Measurements from ENCODE around the gene CTDP1. TPM values are rescaled to one million over a fixed set of nuclear protein-coding genes. Genes with fewer than 3 reads are reported as not detected.

Gene CTDP1
- polyA plus RNA-seq, 4 donors = 12.4 to 20.1 (median 16.1) TPM

GRCh38 chr18:79683626-79684282 is 4.2 kb downstream of the CTDP1 start:
- FAIRE-seq (no peak), DNase-seq (no peak)
- Histone ChIP-seq H3K4me3 (ENCODE audit: low read depth in 1 of 3, low read length in 3 of 3) (no peak overlapping the region), H3K27ac (ENCODE audit: low read depth in 1 of 3, low read length in 2 of 3) (no peak overlapping the region), H3K36me3 (ENCODE audit: control insufficient read depth in 3 of 3, insufficient read depth in 2 of 3, low read depth in 1 of 3, low read length in 3 of 3) (peaks cover 0 to 15% (median 0%) of the 10 kb centered on the region in 3 donors), H3K4me1 (ENCODE audit: control insufficient read depth in 3 of 3, insufficient read depth in 2 of 3, low read depth in 1 of 3, low read length in 2 of 3) (peaks cover 0 to 9% (median 4%) of the 10 kb centered on the region in 3 donors), H3K27me3 (ENCODE audit: control insufficient read depth in 3 of 3, insufficient read depth in 3 of 3, low read length in 3 of 3) (no peaks in the 10 kb centered on the region), H3K9me3 (ENCODE audit: control insufficient read depth in 2 of 2, insufficient read depth in 1 of 2, low read depth in 1 of 2, low read length in 1 of 2) (peaks cover 0 to 3% of the 10 kb centered on the region in 2 donors)
- 86 to 92% (median 91%) methylated on average over 21 of the region's 21 CpGs for WGBS, 3 donors

- Histone ChIP-seq H3K27ac (ENCODE audit: low read depth in 1 of 3, low read length in 2 of 3) (no peak overlapping the region), H3K4me1 (ENCODE audit: control insufficient read depth in 3 of 3, insufficient read depth in 2 of 3, low read depth in 1 of 3, low read length in 2 of 3) (peaks cover 0 to 9% (median 4%) of the 10 kb centered on the region in 3 donors), H3K36me3 (ENCODE audit: control insufficient read depth in 3 of 3, insufficient read depth in 2 of 3, low read depth in 1 of 3, low read length in 3 of 3) (peaks cover 0 to 15% (median 0%) of the 10 kb centered on the region in 3 donors), H3K27me3 (ENCODE audit: control insufficient read depth in 3 of 3, insufficient read depth in 3 of 3, low read length in 3 of 3) (no peaks in the 10 kb centered on the region), H3K9me3 (ENCODE audit: control insufficient read depth in 2 of 2, insufficient read depth in 1 of 2, low read depth in 1 of 2, low read length in 1 of 2) (peaks cover 0 to 3% of the 10 kb centered on the region in 2 donors), H3K4me3 (ENCODE audit: low read depth in 1 of 3, low read length in 3 of 3) (no peak overlapping the region)
- WGBS, 3 donors = 74 to 81% (median 76%) methylated on average over 10 of the region's 10 CpGs
- DNase-seq (no peak), FAIRE-seq (no peak)
Observed at GRCh38 chr18:79684283-79684631, 4.7 kb downstream of the CTDP1 start.

GRCh38 chr18:79684787-79685186 is 5.2 kb downstream of the CTDP1 start:
- FAIRE-seq = no peak
- peaks cover 0 to 9% (median 4%) of the 10 kb centered on the region in 3 donors for H3K4me1 ChIP-seq (ENCODE audit: control insufficient read depth in 3 of 3, insufficient read depth in 2 of 3, low read depth in 1 of 3, low read length in 2 of 3)
- H3K4me3 ChIP-seq (ENCODE audit: low read depth in 1 of 3, low read length in 3 of 3) = no peak overlapping the region
- no peak for DNase-seq
- H3K9me3 ChIP-seq (ENCODE audit: control insufficient read depth in 2 of 2, insufficient read depth in 1 of 2, low read depth in 1 of 2, low read length in 1 of 2) = peaks cover 0 to 3% of the 10 kb centered on the region in 2 donors
- no peaks in the 10 kb centered on the region for H3K27me3 ChIP-seq (ENCODE audit: control insufficient read depth in 3 of 3, insufficient read depth in 3 of 3, low read length in 3 of 3)
- 75 to 77% (median 77%) methylated on average over 13 of the region's 13 CpGs for WGBS, 3 donors
- no peak overlapping the region for H3K27ac ChIP-seq (ENCODE audit: low read depth in 1 of 3, low read length in 2 of 3)
- peaks cover 0 to 15% (median 0%) of the 10 kb centered on the region in 3 donors for H3K36me3 ChIP-seq (ENCODE audit: control insufficient read depth in 3 of 3, insufficient read depth in 2 of 3, low read depth in 1 of 3, low read length in 3 of 3)

- Histone ChIP-seq H3K4me3 (ENCODE audit: low read depth in 1 of 3, low read length in 3 of 3) (no peak overlapping the region), H3K27me3 (ENCODE audit: control insufficient read depth in 3 of 3, insufficient read depth in 3 of 3, low read length in 3 of 3) (no peaks in the 10 kb centered on the region), H3K27ac (ENCODE audit: low read depth in 1 of 3, low read length in 2 of 3) (no peak overlapping the region), H3K9me3 (ENCODE audit: control insufficient read depth in 2 of 2, insufficient read depth in 1 of 2, low read depth in 1 of 2, low read length in 1 of 2) (peaks cover 0 to 3% of the 10 kb centered on the region in 2 donors), H3K4me1 (ENCODE audit: control insufficient read depth in 3 of 3, insufficient read depth in 2 of 3, low read depth in 1 of 3, low read length in 2 of 3) (peaks cover 0 to 9% (median 4%) of the 10 kb centered on the region in 3 donors), H3K36me3 (ENCODE audit: control insufficient read depth in 3 of 3, insufficient read depth in 2 of 3, low read depth in 1 of 3, low read length in 3 of 3) (peaks cover 0 to 15% (median 0%) of the 10 kb centered on the region in 3 donors)
- FAIRE-seq (no peak), DNase-seq (no peak)
- 79 to 80% (median 80%) methylated on average over 8 of the region's 8 CpGs for WGBS, 3 donors
Observed at GRCh38 chr18:79685281-79685680, 5.7 kb downstream of the CTDP1 start.

- DNase-seq (no peak), FAIRE-seq (no peak)
- H3K4me1 ChIP-seq (ENCODE audit: control insufficient read depth in 3 of 3, insufficient read depth in 2 of 3, low read depth in 1 of 3, low read length in 2 of 3) = peaks cover 0 to 5% (median under 1%) of the 10 kb centered on the region in 3 donors
- H3K9me3 ChIP-seq (ENCODE audit: control insufficient read depth in 2 of 2, insufficient read depth in 1 of 2, low read depth in 1 of 2, low read length in 1 of 2) = peaks cover 0 to 3% of the 10 kb centered on the region in 2 donors
- WGBS, 3 donors = 68 to 76% (median 75%) methylated on average over 7 of the region's 7 CpGs
- no peak overlapping the region for H3K27ac ChIP-seq (ENCODE audit: low read depth in 1 of 3, low read length in 2 of 3)
- peaks cover 0 to 17% (median 0%) of the 10 kb centered on the region in 3 donors for H3K36me3 ChIP-seq (ENCODE audit: control insufficient read depth in 3 of 3, insufficient read depth in 2 of 3, low read depth in 1 of 3, low read length in 3 of 3)
- H3K27me3 ChIP-seq (ENCODE audit: control insufficient read depth in 3 of 3, insufficient read depth in 3 of 3, low read length in 3 of 3) = no peaks in the 10 kb centered on the region
- H3K4me3 ChIP-seq (ENCODE audit: low read depth in 1 of 3, low read length in 3 of 3) = no peak overlapping the region
Observed at GRCh38 chr18:79685971-79686370, 6.4 kb downstream of the CTDP1 start.

GRCh38 chr18:79687806-79688205 is 8.2 kb downstream of the CTDP1 start:
- Histone ChIP-seq H3K4me3 (ENCODE audit: low read depth in 1 of 3, low read length in 3 of 3) (no peak overlapping the region), H3K27me3 (ENCODE audit: control insufficient read depth in 3 of 3, insufficient read depth in 3 of 3, low read length in 3 of 3) (no peaks in the 10 kb centered on the region), H3K36me3 (ENCODE audit: control insufficient read depth in 3 of 3, insufficient read depth in 2 of 3, low read depth in 1 of 3, low read length in 3 of 3) (peaks cover 0 to 15% (median 0%) of the 10 kb centered on the region in 3 donors), H3K4me1 (ENCODE audit: control insufficient read depth in 3 of 3, insufficient read depth in 2 of 3, low read depth in 1 of 3, low read length in 2 of 3) (no peaks in the 10 kb centered on the region), H3K9me3 (ENCODE audit: control insufficient read depth in 2 of 2, insufficient read depth in 1 of 2, low read depth in 1 of 2, low read length in 1 of 2) (peaks cover 0 to 3% of the 10 kb centered on the region in 2 donors), H3K27ac (ENCODE audit: low read depth in 1 of 3, low read length in 2 of 3) (no peak overlapping the region)
- FAIRE-seq = no peak
- DNase-seq = no peak
- 79 to 83% (median 81%) methylated on average over 11 to 12 of the region's 12 CpGs for WGBS, 3 donors

- no peak overlapping the region for H3K27ac ChIP-seq (ENCODE audit: low read depth in 1 of 3, low read length in 2 of 3)
- DNase-seq (no peak), FAIRE-seq (no peak)
- WGBS, 3 donors = 86 to 90% (median 87%) methylated on average over 6 of the region's 6 CpGs
- H3K4me3 ChIP-seq (ENCODE audit: low read depth in 1 of 3, low read length in 3 of 3) = no peak overlapping the region
- H3K9me3 ChIP-seq (ENCODE audit: control insufficient read depth in 2 of 2, insufficient read depth in 1 of 2, low read depth in 1 of 2, low read length in 1 of 2) = no peaks in the 10 kb centered on the region
- no peaks in the 10 kb centered on the region for H3K27me3 ChIP-seq (ENCODE audit: control insufficient read depth in 3 of 3, insufficient read depth in 3 of 3, low read length in 3 of 3)
- H3K4me1 ChIP-seq (ENCODE audit: control insufficient read depth in 3 of 3, insufficient read depth in 2 of 3, low read depth in 1 of 3, low read length in 2 of 3) = no peaks in the 10 kb centered on the region
- H3K36me3 ChIP-seq (ENCODE audit: control insufficient read depth in 3 of 3, insufficient read depth in 2 of 3, low read depth in 1 of 3, low read length in 3 of 3) = peaks cover under 1 to 4% (median 2%) of the 10 kb centered on the region in 3 donors
Observed at GRCh38 chr18:79690071-79690470, 10.5 kb downstream of the CTDP1 start.

GRCh38 chr18:79690586-79691482 is 11.2 kb downstream of the CTDP1 start:
- Histone ChIP-seq H3K4me1 (ENCODE audit: control insufficient read depth in 3 of 3, insufficient read depth in 2 of 3, low read depth in 1 of 3, low read length in 2 of 3) (no peaks in the 10 kb centered on the region), H3K36me3 (ENCODE audit: control insufficient read depth in 3 of 3, insufficient read depth in 2 of 3, low read depth in 1 of 3, low read length in 3 of 3) (peaks cover 2 to 12% (median 8%) of the 10 kb centered on the region in 3 donors), H3K27ac (ENCODE audit: low read depth in 1 of 3, low read length in 2 of 3) (no peak overlapping the region), H3K4me3 (ENCODE audit: low read depth in 1 of 3, low read length in 3 of 3) (no peak overlapping the region), H3K9me3 (ENCODE audit: control insufficient read depth in 2 of 2, insufficient read depth in 1 of 2, low read depth in 1 of 2, low read length in 1 of 2) (no peaks in the 10 kb centered on the region), H3K27me3 (ENCODE audit: control insufficient read depth in 3 of 3, insufficient read depth in 3 of 3, low read length in 3 of 3) (no peaks in the 10 kb centered on the region)
- WGBS, 3 donors = 86 to 87% (median 86%) methylated on average over 33 of the region's 33 CpGs
- DNase-seq (no peak), FAIRE-seq (no peak)
